HG03045 (cell line): Measurements from ENCODE around the gene PLIN5.

Experiments used
- ATAC-seq: cut with Tn5 transposase; IDR thresholded peaks from one replicate; pipeline ENCODE4 v1.9.1; 2021; ENCODE audit warnings: mild to moderate bottlenecking, moderate library complexity; ENCODE audit not compliant: unreplicated experiment

PLIN5 gene, protein sequence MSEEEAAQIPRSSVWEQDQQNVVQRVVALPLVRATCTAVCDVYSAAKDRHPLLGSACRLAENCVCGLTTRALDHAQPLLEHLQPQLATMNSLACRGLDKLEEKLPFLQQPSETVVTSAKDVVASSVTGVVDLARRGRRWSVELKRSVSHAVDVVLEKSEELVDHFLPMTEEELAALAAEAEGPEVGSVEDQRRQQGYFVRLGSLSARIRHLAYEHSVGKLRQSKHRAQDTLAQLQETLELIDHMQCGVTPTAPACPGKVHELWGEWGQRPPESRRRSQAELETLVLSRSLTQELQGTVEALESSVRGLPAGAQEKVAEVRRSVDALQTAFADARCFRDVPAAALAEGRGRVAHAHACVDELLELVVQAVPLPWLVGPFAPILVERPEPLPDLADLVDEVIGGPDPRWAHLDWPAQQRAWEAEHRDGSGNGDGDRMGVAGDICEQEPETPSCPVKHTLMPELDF

DNA sequence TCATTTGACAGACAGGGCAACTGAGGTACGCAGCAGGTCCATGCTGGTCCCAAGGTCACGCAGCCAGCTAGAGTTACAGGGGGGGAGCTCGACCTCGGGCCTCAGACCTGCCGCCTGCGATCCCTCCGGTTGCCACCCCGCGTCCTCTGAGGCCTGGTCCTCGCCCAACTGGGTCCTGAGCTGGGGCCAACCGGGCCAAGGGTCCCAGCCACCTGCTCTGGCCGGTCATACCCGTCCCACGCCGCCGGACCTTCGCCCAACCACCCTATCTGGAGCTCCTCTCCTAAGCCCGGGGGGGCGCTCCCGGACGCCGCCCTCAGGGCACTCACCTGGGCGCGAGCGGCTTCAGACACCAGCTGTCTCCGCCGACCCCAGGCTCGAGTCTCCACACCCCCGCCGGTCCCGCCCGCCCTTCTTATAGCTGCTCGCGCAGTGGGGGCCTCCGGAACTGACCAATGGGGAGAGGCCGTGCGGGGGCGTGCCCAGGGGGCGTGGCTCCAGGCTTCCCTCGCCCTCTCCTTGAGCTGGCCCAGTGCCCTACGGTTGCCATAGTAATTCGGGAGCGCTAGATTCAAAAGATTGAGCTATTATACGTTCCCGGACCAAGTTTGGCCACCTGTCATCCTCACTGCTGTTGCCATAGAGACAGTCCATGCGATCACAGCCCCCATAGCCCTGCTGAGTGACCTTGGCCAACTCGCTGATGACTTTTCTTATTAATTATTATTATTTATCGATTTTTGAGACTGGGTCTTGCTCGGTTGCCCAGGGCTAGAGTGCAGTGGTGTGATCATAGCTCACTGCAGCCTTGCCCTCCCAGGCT, at the start of gene PLIN5:
Gene PLIN5, minus strand, starts transcription at position 389 of the 823 bp plus-strand sequence. CDS start 1,150 bp downstream, outside the sequence.
- no peak for ATAC-seq

DNA sequence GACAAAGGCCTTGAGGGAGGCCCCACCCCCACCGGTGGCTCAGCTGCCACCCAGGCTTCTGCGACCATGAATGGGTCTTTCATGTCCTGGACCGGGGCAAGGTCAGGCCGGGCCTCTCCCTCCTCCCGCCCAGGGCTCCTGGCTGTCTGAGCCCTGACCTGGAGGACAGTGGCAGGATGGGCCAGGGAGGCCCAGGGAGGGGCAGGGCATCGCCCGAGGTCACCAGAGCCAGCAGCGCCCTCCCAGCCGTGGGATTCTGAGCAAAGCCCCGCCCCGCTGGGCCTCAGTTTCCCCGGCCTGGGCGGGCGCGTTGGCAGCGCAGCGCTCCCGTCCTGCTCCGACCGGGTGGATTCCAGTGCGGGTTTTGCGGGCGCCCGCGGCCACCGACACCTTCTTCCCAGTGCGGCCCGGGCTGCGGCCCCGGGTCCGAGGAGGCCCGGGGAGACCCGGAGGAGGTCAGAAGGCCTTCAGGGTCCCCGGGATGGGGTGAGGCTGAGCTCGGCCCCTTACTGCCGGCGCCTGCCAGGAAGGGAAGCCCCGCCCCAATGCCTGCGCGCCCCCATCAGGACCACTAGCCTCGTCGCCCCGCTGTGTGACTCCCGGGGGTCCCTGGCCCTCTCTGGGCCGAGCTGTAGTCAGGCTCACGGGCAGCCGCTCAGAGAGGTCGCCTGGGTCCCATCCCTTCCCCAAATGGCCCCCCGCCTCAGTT, 49.1 kb upstream of the PLIN5 start:
- no peak for ATAC-seq

DNA sequence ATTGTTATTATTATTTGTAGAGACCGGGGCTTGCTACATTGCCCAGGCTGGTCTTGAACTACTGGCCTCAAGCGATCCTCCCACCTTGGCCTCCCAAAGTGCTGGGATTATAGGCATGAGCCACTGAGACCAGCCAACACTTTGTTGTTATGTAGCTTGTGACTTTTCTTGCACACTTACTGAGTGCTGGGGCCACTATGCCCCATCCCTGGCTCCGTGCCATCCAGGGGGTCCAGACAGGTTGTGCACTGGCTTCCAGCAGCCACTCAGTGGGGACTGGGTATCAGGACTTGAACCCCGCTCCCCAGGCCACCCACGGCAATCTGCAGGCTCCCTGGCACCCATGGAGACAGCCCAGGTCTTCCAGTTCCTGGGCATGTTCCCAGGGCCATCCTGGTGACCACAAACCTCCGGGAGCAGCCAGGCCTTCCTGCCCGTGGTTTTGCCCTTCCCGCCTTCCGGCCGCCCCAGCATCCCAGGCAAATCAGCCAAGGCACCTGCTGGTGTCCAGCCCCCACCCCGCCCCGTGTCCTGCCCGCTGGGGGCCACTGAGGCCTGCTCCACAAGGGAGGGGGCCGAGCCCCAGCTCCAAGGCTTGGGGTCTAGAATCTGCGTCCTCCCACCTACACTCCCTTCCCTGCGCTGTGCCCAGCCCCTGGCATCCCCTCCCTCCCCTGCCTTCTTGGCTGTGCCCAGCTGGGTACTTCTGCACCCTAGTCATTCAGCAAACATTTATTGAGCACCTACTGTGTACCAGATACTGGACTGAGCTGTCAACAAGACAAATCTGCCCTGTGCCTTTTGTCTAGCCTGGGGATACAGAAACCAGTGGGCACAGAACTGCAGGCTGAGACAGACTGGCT, 48.2 kb upstream of the PLIN5 start:
- ATAC-seq = no peak

DNA sequence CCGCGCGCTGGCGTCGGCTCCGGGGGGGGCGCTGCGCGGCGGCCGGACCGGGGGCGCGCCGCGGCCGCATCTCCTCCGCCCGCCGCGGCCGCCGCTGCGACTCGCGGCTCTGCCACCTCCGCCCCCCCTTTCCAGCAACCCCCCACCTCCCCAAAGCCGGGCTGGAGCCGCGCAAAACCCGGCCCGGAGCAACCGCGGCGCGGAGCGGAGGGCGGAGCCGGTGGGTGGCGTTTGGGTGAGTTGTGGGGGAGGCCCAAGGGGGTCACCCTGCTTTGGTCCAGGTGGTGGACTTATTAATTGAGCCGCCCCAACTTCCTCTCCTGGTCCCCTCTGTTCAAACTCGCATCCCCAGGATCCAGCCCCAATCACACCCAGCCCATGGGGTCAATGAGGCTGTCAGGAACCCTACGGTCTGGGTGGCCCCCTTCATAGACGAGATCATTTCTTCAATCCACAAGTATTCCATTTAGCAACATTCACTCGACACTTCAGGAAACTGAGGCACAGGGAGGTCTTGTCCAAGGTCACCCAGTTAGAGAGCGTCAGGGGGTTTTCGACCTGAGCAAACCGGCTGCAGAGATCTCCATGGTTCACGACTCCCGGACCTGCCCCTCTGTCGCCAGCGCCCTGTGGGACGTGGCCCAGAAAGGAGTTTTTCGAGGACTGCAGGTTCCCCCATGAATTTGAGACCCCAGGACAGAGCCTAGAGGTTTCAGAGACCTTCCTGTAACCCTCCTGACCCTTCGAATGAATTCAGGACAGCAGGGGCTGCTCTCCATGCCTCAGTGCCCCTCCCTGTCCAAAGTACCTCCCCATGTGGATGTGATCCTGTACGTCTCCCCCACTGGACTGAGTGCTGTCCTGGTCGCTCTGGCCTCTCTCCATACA, 46.9 kb upstream of the PLIN5 start:
- no peak for ATAC-seq

DNA sequence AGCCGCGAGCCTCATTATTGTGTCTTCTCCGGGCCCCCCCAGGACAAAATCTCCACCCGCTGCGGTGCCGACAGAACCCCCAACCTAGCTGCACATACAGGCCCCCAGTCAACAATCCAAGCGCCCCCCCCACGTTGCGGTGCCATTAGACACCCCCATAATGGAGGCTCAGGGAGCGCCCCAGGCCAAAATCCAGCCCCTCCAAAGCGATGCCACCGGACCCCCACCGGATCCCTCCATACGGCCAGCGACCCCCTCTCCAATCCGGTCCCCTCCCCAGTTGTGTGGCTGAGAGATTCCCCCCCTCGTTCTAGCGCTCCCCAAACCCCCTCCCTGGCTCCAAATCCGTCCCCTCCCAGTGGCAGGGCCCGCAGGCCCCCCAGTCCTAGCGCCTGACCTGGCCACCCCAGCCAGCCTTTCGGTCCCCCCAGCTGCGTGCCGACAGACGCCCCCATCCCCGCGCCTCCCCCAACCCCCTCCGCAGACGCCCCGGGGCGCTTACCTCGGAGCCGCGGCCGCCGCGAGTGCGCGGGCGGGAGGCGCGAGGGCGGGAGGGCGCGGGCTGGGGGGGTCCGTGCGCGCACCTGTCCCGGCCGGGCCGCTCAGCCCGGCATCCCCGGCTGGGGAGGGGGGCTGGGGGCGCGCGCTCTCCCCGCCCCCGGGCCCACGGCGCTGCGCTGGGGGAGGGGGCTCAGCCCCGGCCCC, 46.1 kb upstream of the PLIN5 start:
- no peak for ATAC-seq

DNA sequence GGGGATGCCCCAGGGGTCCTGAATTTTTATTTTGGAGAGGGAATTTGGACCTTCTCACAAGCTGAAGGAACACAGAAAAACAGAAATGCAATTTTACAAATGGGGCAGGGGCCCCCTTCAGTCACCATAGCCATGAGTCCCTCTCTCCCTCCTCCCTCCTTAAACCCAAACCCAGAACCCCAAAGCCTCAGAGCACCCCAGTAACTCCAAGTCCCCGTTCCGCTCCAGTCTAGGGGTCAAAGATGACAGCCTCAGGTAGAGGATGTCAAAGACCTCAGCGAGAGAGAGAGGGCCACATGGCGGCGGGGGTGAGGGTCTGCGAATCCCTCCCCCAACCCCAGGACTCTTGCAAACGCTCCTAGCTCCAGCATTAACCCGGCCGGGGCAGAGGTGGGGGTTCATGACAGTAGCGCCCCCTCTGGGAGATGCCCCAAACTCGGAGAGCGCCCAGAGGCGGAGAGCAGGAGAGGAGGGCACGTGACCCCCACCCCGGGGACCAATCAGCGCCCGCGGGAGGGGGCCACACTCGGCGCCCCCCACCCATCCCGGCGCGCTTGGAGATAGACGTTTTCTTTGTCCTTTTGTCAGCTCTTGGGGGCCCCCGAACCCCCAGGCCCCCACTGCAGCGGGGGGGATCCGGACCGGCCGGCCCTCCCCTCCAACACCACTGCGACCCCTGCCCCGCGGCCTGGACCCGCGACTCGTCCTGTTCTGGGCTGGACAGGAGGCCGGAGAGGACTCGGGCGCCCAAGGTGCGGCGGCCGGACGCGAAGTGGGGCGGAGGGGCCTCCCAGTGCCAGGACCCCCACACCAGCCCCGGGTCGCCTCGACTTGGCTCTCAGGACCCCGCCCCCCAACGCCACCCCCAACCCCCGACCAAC, 45.2 kb upstream of the PLIN5 start:
- ATAC-seq = no peak

DNA sequence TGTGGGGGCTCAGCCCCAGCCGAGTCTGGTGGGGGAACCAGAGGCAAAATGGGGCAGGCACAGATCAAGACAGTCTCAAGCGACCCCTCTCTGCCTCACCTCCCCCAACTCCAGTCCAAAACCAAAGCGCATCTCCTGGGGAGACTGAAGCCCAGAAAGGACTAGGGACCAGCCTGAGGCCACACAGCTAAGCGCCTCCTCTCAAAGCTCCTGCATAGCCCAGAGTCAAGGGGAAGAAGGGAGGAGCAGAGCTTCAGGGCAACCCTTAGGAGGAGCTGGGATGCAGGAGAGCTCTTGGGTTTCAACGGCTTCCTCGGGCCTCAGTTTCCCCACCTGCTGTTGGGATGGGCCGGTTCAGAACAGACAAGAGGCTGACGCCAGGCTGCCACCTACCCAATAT, 44.4 kb upstream of the PLIN5 start:
- no peak for ATAC-seq

DNA sequence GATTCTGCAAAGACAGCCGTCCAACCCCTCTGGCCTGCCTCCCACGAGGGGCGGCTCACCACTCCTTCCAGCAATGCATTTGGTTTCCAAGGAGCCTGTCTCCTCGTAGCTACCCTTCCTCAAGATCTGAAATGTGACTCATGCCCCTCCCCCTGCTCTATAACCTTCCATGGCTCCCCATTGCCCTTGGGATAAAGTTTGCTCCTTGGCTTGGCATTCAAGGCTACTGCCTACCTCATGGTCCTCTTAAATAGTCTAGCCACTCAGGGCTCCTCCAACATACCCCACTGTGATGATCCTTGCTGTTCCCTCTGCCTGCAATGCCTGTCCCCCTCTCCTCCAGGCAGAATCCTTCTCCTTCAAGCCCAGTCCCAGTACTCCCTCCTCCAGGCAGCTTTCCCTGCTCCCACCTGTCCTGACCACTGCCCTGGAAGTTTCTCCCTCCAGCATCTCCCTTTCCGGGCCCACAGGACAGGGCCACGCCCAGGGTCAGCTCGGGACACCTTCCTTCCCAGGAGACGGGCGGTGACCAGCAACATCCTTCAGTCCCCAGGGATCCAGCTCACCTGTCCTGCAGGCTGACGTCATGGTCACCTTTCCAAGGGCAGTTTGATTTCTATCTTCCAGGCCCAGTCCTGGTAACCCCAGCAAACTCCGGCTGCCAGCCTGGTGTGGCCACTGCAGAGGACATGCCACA, 43.7 kb upstream of the PLIN5 start:
- no peak for ATAC-seq

DNA sequence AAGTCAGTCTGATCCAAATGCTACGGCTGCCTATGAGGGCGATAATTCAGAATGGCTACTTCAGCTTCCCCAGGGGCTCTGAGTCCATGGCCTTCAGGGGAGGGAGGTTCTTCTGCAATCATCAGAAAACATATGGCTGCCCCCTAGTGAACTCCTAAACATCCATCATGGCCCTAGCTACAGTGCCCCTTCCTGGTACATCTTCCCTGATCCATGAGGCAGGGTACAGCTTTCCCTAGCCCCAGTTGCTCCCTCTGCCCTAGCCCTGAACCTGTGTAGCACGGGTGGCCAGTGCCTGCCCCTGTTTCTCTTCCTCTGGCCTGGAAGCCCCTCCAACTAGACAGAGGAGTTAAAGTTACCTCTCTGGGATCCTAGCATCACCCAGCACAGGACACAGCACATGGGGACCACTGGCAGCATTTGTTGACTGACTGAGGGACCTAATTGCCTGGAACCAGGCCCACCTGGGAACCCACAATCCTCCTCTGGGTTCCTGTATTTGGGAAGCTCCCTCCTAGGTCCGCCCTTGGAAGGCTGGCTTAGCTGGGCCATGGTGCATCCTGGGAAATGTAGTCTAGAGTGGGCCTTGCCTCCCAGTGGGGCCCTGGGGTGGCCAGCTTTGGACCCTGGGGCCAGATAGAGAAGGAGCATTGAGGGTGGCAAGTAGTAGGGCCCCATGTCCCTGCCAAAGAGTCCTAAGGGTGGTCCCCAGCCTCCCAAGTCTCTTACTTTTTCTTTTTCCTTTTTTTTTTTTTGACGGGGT, 42.2 kb upstream of the PLIN5 start:
- no peak for ATAC-seq

DNA sequence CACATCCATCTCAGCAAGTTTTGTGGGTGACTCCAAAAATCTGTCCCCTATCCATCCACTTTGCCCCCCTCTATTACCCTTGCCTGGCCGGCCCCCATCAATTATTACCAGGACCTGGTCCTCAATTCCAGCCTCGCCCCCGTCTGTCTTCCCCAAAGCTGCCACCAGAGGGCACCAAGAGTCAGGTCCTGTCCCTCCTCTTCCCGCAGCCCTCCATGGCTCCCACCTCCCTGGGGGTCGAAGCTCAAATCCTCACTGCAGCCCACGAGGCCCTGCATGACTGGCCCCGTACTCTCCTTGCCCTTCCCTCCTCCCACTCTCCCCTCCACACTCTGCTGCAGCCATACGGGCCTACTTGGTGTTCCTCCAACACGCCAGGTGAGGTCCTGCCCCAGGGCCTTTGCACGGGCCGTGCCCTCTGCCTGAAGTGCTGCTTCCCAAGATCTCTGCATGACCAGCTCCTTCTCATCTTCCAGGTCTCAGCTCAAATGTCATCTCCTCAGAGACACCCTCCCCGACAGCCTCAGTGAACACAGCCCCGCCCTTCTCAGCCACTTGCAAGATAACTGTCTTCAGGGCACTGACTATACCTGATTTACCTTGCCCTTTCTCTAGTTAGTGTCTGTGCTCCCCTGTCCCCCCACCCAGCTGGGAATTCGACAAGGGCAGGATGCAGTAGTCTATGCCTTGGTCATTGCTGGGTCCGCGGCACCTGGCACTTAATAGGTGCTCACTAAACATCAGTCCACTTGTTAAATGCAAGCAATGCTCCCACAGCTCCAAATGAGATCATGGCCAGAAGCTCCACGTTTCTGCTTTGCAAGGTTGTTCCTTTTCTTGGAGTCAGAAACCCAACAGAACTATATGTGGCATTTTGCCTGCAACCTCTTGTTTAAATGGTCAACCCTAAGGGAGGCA, 41.3 kb upstream of the PLIN5 start:
- ATAC-seq = no peak

DNA sequence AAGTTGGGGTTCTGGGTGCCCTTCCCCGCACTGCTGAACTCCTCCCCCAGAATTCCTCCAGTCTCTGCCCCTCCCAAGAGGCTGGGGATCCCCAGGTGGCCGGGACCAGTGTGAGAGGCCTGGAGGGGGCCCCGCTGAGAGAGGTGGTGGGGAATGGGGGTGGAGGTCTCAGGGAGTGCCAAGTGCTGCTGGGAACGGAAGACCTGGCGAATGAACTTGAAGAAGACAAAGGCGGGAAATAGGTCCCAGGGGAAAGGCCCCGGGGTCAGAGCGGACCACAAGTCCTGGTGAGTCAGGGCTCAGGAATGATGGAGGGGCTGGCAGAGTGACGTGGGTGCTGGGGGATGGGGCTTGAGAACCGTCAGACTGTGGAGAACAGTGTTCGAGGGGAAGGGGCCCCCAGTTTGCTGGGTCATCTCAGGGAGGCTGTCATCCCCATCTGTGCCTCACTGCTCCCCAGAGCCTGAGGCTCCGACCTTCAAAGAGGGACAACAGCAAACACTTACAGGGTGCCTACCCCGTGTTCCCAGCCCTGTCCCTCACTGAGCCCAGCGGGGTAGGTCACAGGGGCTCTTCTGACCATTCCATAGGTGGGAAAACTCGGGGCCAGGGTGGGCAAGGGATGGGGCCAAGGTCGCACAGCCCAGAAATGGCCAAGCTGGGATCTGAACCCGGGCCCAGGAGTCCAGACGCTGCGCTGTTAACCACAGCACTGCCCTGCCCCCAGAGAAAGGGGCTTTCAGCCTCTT, 40.4 kb upstream of the PLIN5 start:
- no peak for ATAC-seq

DNA sequence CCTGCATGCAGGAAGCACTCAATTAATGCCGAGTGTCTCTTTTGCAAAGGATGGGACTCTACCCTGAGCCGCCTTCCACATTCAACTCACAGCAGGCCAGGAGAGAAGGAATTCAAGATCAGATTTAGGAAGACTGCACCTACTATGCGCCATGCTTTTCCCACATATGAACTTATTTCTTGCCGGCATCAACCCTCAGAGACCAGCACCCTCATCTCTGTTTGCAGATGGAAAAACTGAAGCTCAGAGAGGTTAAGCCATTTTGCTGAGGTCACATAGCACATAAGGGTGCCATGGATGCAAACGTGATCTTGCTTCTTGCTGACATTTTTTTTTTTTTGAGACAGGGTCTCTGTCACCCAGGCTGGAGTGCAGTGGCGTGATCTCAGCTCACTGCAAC, 38.7 kb upstream of the PLIN5 start:
- ATAC-seq = no peak

DNA sequence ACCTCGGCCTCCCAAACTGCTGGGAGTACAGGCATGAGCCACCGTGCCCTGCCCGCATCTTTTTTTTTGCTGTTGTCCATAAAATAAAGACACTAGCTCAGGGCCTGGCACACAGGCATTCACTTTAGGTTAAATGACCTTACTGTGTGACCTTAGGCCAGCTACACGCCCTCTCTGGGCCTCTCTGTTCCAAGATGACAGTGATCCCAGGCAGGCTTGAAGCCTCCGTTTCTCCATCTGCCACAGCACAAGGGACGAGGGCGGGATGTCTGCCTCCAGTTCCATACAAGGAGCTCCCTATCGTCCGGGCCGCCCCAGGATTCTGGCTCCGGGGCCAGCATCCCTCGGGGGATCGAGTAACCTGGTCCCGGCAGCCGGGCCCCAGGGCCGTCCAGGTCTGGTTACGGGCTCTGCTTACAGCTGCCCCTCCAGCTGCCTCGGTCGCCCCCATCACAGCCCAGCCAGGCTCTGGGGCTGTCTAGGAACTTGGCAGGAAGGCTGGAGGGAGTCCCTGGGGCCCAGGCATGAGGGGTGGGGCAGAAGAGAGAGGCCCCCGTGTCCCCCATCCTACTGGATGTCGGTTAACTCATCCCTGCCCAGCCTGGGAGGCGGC, 36.4 kb upstream of the PLIN5 start:
- ATAC-seq = no peak

DNA sequence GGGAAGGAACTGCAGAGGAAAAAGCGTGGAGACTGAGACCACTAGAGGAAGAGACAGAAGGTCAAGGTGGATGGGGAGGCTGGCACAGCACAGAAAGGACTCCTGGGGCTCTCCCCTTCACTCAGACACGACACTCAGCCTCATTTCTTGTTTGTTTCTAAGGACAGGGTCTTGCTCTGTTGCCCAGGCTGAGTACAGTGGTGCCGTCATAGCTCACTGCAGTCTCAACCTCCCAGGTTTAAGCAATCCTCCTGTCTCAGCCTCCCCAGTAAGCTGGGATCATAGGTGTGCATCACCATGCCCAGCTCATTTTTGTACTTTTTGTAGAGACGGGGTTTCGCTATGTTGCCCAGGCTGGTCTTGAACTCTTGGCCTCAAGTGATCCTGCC, 35.9 kb upstream of the PLIN5 start:
- ATAC-seq = no peak
